H1 (cell line): ENCODE results near the gene NCSTN. TPM values are rescaled to one million over a fixed set of nuclear protein-coding genes. Genes with fewer than 3 reads are reported as not detected.

Experiments
- CTCF ChIA-PET: fragments of 300-600 bp; sonication (Branson Sonifier 250); formaldehyde crosslinking; loops from one replicate; lab custom pipeline; 2021; ENCODE audit not compliant: partially characterized antibody; lab: Charles Lee
- POLR2A ChIA-PET: fragments of 300-600 bp; sonication (Branson Sonifier 250); formaldehyde crosslinking; loops from one replicate; lab custom pipeline; 2021; ENCODE audit warnings: inconsistent platforms; ENCODE audit not compliant: partially characterized antibody; lab: Charles Lee
- DNase-seq, 2 experiments: peaks; one replicate each; pipeline versions ENCODE4 v3.0.0 to v3.0.0-alpha.2; 2010 to 2022; ENCODE audit warnings: low spot score in 2 of 2, low read depth in 1 of 2, mixed read lengths in 1 of 2
- FAIRE-seq: peaks from 2 replicates; lab custom pipeline; 2011; peaks lifted over from hg19 to GRCh38; lab: Jason Lieb, UNC
- H2AFZ ChIP-seq: 2 replicates; pipeline ENCODE4 v1.8.1; 2012; ENCODE audit warnings: low read length, inconsistent platforms
- H2AK5ac ChIP-seq: 2 replicates; pipeline ENCODE4 v1.6.1; 2013; ENCODE audit warnings: low read depth, low read length
- H2BK120ac ChIP-seq: replicated peaks from 2 replicates; pipeline ENCODE3; 2013; ENCODE audit warnings: low read depth, low read length, inconsistent platforms
- H2BK12ac ChIP-seq: 2 replicates; pipeline ENCODE4 v1.6.1; 2013; ENCODE audit warnings: low read depth, low read length
- H2BK15ac ChIP-seq: 2 replicates; pipeline ENCODE4 v1.6.1; 2013; ENCODE audit warnings: low read length
- H2BK20ac ChIP-seq: 2 replicates; pipeline ENCODE4 v1.6.1; 2013; ENCODE audit warnings: low read length
- H2BK5ac ChIP-seq: 2 replicates; pipeline ENCODE4 v1.6.1; 2013; ENCODE audit warnings: low read depth, low read length
- H3K14ac ChIP-seq: 2 replicates; pipeline ENCODE4 v1.6.1; 2013; ENCODE audit warnings: inconsistent platforms; ENCODE audit not compliant: insufficient read length
- H3K18ac ChIP-seq: 2 replicates; pipeline ENCODE4 v1.6.1; 2013; ENCODE audit warnings: low read length; ENCODE audit errors: extremely low read depth
- H3K23ac ChIP-seq: 2 replicates; pipeline ENCODE4 v1.6.1; 2013; ENCODE audit warnings: inconsistent platforms; ENCODE audit not compliant: insufficient read length
- H3K23me2 ChIP-seq: 2 replicates; pipeline ENCODE4 v1.6.1; 2013; ENCODE audit warnings: low read depth, low read length
- H3K27ac ChIP-seq: 2 replicates; pipeline ENCODE4 v1.6.1; 2011; ENCODE audit warnings: low read depth, low read length, inconsistent platforms
- H3K27me3 ChIP-seq, 4 experiments: replicated peaks in 1 of 4; 1 replicate in 1 of 4; 2 replicates in 3 of 4; pipeline versions ENCODE4 v1.6.1 to v1.8.1; 2011 to 2013; ENCODE audit warnings: low read length in 3 of 4, mild to moderate bottlenecking in 3 of 4, inconsistent platforms in 2 of 4, mixed read lengths in 2 of 4, moderate library complexity in 1 of 4; ENCODE audit not compliant: control insufficient read depth in 3 of 4, insufficient read depth in 3 of 4; ENCODE audit errors: extremely low read depth in 1 of 4
- H3K36me3 ChIP-seq, 4 experiments: 2 replicates each; pipeline versions ENCODE4 v1.6.1 to v1.8.1; 2011 to 2013; ENCODE audit warnings: mild to moderate bottlenecking in 4 of 4, low read length in 3 of 4, moderate library complexity in 2 of 4, control low read depth in 1 of 4, inconsistent platforms in 1 of 4; ENCODE audit not compliant: insufficient read depth in 4 of 4, control insufficient read depth in 2 of 4
- H3K4ac ChIP-seq: replicated peaks from 2 replicates; pipeline ENCODE3; 2013; ENCODE audit warnings: low read length, low read depth, mixed read lengths, inconsistent platforms; ENCODE audit not compliant: insufficient read length
- H3K4me1 ChIP-seq, 4 experiments: replicated peaks in 1 of 4; 1 replicate in 1 of 4; 2 replicates in 3 of 4; pipeline versions ENCODE4 v1.6.1 to v1.8.1; 2011 to 2013; ENCODE audit warnings: low read length in 3 of 4, inconsistent platforms in 2 of 4, mixed read lengths in 1 of 4; ENCODE audit not compliant: insufficient read depth in 4 of 4, control insufficient read depth in 3 of 4
- H3K4me2 ChIP-seq, 2 experiments: 2 replicates each; pipeline versions ENCODE4 v1.6.1 to v1.8.1; 2011 to 2013; ENCODE audit warnings: low read depth in 2 of 2, low read length in 2 of 2, control low read depth in 1 of 2, inconsistent platforms in 1 of 2, mild to moderate bottlenecking in 1 of 2; ENCODE audit not compliant: insufficient read depth in 1 of 2
- H3K4me3 ChIP-seq, 4 experiments: fragments of 200-600, 300-600 bp in 1 of 4; sonication (generic), shearing (Covaris generic), sonication (Bioruptor Twin) in 1 of 4; 2 replicates each; pipeline versions ENCODE4 v1.5.1 to v1.8.1; 2011 to 2016; ENCODE audit warnings: low read length in 4 of 4, low read depth in 3 of 4, control low read depth in 2 of 4, inconsistent platforms in 2 of 4, mild to moderate bottlenecking in 2 of 4, mixed read lengths in 1 of 4, moderate library complexity in 1 of 4; ENCODE audit not compliant: insufficient read depth in 2 of 4; ENCODE audit errors: extremely low read depth in 1 of 4
- H3K56ac ChIP-seq: replicated peaks from 2 replicates; pipeline ENCODE3; 2013; ENCODE audit warnings: low read depth, mild to moderate bottlenecking, mixed read lengths, low read length, inconsistent platforms; ENCODE audit not compliant: insufficient read length
- H3K79me1 ChIP-seq: 2 replicates; pipeline ENCODE4 v1.6.1; 2013; ENCODE audit warnings: low read depth, low read length, control low read depth
- H3K79me2 ChIP-seq, 2 experiments: 2 replicates each; pipeline versions ENCODE4 v1.6.1 to v1.8.1; 2012 to 2013; ENCODE audit warnings: low read length in 2 of 2, mild to moderate bottlenecking in 2 of 2, inconsistent platforms in 1 of 2; ENCODE audit not compliant: insufficient read depth in 2 of 2, control insufficient read depth in 1 of 2
- H3K9ac ChIP-seq, 4 experiments: replicated peaks in 1 of 4; 1 replicate in 1 of 4; 2 replicates in 3 of 4; pipeline versions ENCODE4 v1.6.1 to v1.8.1; 2011 to 2013; ENCODE audit warnings: low read depth in 3 of 4, low read length in 3 of 4, control low read depth in 2 of 4, mild to moderate bottlenecking in 2 of 4, moderate library complexity in 2 of 4, inconsistent platforms in 1 of 4; ENCODE audit errors: extremely low read depth in 1 of 4
- H3K9me3 ChIP-seq, 2 experiments: 2 replicates each; pipeline versions ENCODE4 v1.6.1 to v1.8.1; 2012 to 2013; ENCODE audit warnings: mild to moderate bottlenecking in 2 of 2, moderate library complexity in 2 of 2, control low read depth in 1 of 2, inconsistent platforms in 1 of 2, low read depth in 1 of 2, low read length in 1 of 2, mixed read lengths in 1 of 2; ENCODE audit not compliant: insufficient read depth in 2 of 2
- H4K20me1 ChIP-seq, 2 experiments: replicated peaks in 1 of 2; 2 replicates each; pipeline versions ENCODE3 to v1.8.1; 2011 to 2013; ENCODE audit warnings: inconsistent platforms in 2 of 2, low read length in 2 of 2, mild to moderate bottlenecking in 1 of 2; ENCODE audit not compliant: insufficient read depth in 2 of 2, control insufficient read depth in 1 of 2
- H4K5ac ChIP-seq: 2 replicates; pipeline ENCODE4 v1.6.1; 2013; ENCODE audit warnings: low read length, low read depth, mixed read lengths, inconsistent platforms; ENCODE audit not compliant: insufficient read length
- H4K8ac ChIP-seq: 2 replicates; pipeline ENCODE4 v1.8.0; 2013; ENCODE audit warnings: mild to moderate bottlenecking, moderate library complexity, low read length, inconsistent platforms; ENCODE audit not compliant: insufficient read depth; ENCODE audit errors: extremely low read depth
- H4K91ac ChIP-seq: replicated peaks from 2 replicates; pipeline ENCODE3; 2013; ENCODE audit warnings: low read length, mixed read lengths, inconsistent platforms; ENCODE audit not compliant: insufficient read length
- CHD1 ChIP-seq: IDR thresholded peaks from 2 replicates; pipeline ENCODE4 v1.6.1; 2012; ENCODE audit warnings: low read depth, low read length, improper control_type of control experiment
- FOSL1 ChIP-seq: IDR thresholded peaks from 2 replicates; pipeline ENCODE4 v1.6.1; 2011; ENCODE audit warnings: mild to moderate bottlenecking, low read depth, low read length, moderate library complexity; ENCODE audit not compliant: insufficient read depth
- HDAC6 ChIP-seq: IDR thresholded peaks from one replicate; pipeline ENCODE4 v1.7.1; 2012; ENCODE audit warnings: low read depth, mild to moderate bottlenecking, inconsistent platforms, low read length, moderate library complexity
- POLR2A ChIP-seq, 2 experiments: IDR thresholded peaks; 1 replicate in 1 of 2; 2 replicates in 1 of 2; pipeline ENCODE4 v1.6.1; 2011; ENCODE audit warnings: low read depth in 2 of 2, low read length in 2 of 2, mild to moderate bottlenecking in 2 of 2; ENCODE audit errors: control extremely low read depth in 1 of 2
- POU5F1 ChIP-seq: IDR thresholded peaks from 2 replicates; pipeline ENCODE4 v1.6.1; 2011; ENCODE audit warnings: low read depth, mild to moderate bottlenecking, low read length, moderate library complexity
- RBBP5 ChIP-seq: IDR thresholded peaks from 2 replicates; pipeline ENCODE4 v1.7.1; 2012; ENCODE audit warnings: low read depth, mild to moderate bottlenecking, inconsistent platforms, low read length, moderate library complexity, borderline replicate concordance
- WGBS, 2 experiments: shearing (Covaris generic) in 1 of 2; methylation state at CpG; one replicate each; pipeline versions ENCODE4 v1.1.6 to v1.1.7; 2013 to 2015; ENCODE audit warnings: low lambda C conversion rate in 2 of 2, mixed read lengths in 2 of 2, inconsistent platforms in 1 of 2, low coverage in 1 of 2, missing lambda C conversion rate in 1 of 2; ENCODE audit not compliant: insufficient replicate concordance in 2 of 2, insufficient coverage in 1 of 2, insufficient read length in 1 of 2; ENCODE audit errors: extremely low coverage in 1 of 2, missing lambda C conversion rate in 1 of 2; 5-methylcytosine and 5-hydroxymethylcytosine counted together
- polyA plus RNA-seq, 7 experiments: library from polyadenylated mRNA; depleted of rRNA in 3 of 7; stranded (reverse) in 5 of 7; unstranded in 2 of 7; fragments of >200 nt in 5 of 7; fragments of 200-250 nt in 2 of 7; gene quantifications; 1 replicate in 5 of 7; 2 replicates in 1 of 7; 4 replicates in 1 of 7; pipeline versions ENCODE4 v1.2.1 to v1.2.3, GENCODE V29; 2011 to 2013; ENCODE audit warnings: missing spikeins in 2 of 7, mixed read lengths in 2 of 7
- total RNA-seq: library from RNA; stranded (reverse); fragmentation: NEBNext Ultra II Directional; extraction: Animal tissue kit (Norgen Biotek cat#: 25700); gene quantifications from 2 replicates; pipeline ENCODE4 v1.2.1, GENCODE V29; 2021

NCSTN gene
- total and polyA plus RNA-seq, 2 of the 8 experiments (the other 6 are each of a cell fraction or from before 2014, with no cell fraction given): 64.7 to 125 TPM

- Histone ChIP-seq H4K20me1 (peaks cover 2 to 15% of the 10 kb centered on the region in 2 experiments), H2BK15ac (no peak overlapping the region), H3K18ac (no peak overlapping the region), H3K4ac (no peak overlapping the region), H3K4me1 (peaks cover 16 to 45% (median 32%) of the 10 kb centered on the region in 4 experiments), H3K56ac (no peak overlapping the region), H3K9me3 (no peaks in the 10 kb centered on the region), H2AK5ac (no peak overlapping the region), H4K5ac (no peak overlapping the region), H3K4me2 (peak overlapping the region; percentile 98; a peak in 3 of 4 replicates), H3K27ac (0 out of 2 replicates have a peak overlapping the region, but pooled peaks have one; percentile 6), H3K36me3 (no peaks in the 10 kb centered on the region), H3K23ac (no peak overlapping the region), H3K79me1 (peaks cover 26% of the 10 kb centered on the region), H4K91ac (no peak overlapping the region), H4K8ac (no peak overlapping the region), H3K79me2 (peaks cover 21 to 73% of the 10 kb centered on the region in 2 experiments), H3K27me3 (no peaks in the 10 kb centered on the region), H3K23me2 (peaks cover 10% of the 10 kb centered on the region), H3K14ac (no peak overlapping the region), H2BK5ac (no peak overlapping the region), H3K4me3 (0 out of 8 replicates have a peak overlapping the region, but pooled peaks of 1 of the 4 experiments have one; percentile 90), H2BK120ac (no peak overlapping the region), H2BK20ac (no peak overlapping the region), H2BK12ac (no peak overlapping the region), H2AFZ (no peak overlapping the region), H3K9ac (no peak overlapping the region)
- no peak for DNase-seq
- TF ChIP-seq FOSL1: no peak
- TF ChIP-seq CHD1: no peak
- TF ChIP-seq POU5F1: no peak
- TF ChIP-seq RBBP5: no peak
- no peak for TF ChIP-seq HDAC6
- no peak for TF ChIP-seq POLR2A (IDR thresholded peaks at IDR 0.05; ENCODE audit: control extremely low read depth in 1 of 2, low read depth in 2 of 2, low read length in 2 of 2)
- FAIRE-seq: no peak
- ChIA-PET CTCF (interaction anchor here (0.5 to 1.4 kb wide), 3 partner anchors 11 to 241 kb away, joined by 3 to 4 read pairs (median 3); no protein-coding TSS in a partner anchor), POLR2A (interaction anchor here (1.4 kb wide), 1 partner anchor 12 kb away, joined by 4 read pairs; no protein-coding TSS in a partner anchor)
- 72% methylated on average over 3 of the region's 3 CpGs; no CpG with 5 or more reads in 1 of the 2 experiments for WGBS, 2 experiments
Measured at GRCh38 chr1:160403244-160403643, 60.1 kb downstream of the NCSTN start.
